22Rv1 (cell line): ENCODE data around the gene AUTS2.

Experiments used
- CTCF ChIP-seq: fragments of 450-650 bp; IDR thresholded peaks from 2 replicates; pipeline ENCODE4 v1.5.1; 2017; ENCODE audit warnings: mild to moderate bottlenecking
- ZFX ChIP-seq: fragments of 450-650 bp; IDR thresholded peaks from 2 replicates; pipeline ENCODE4 v1.6.1; 2017; ENCODE audit warnings: antibody characterized with exemption, borderline replicate concordance

- TF ChIP-seq CTCF (no peak), ZFX (no peak)
Measured at GRCh38 chr7:70384024-70384423, 785.7 kb downstream of the AUTS2 start.
